Skeletal muscle satellite cell (primary cell): ENCODE data around the gene CDSN.

Experiments
- H3K27me3 ChIP-seq: 2 replicates; pipeline ENCODE4 v1.7.0; 2013; ENCODE audit warnings: low read length; ENCODE audit not compliant: control insufficient read depth, insufficient read depth
- H3K36me3 ChIP-seq: 2 replicates; pipeline ENCODE4 v1.7.0; 2013; ENCODE audit warnings: mild to moderate bottlenecking, control low read depth, low read length; ENCODE audit not compliant: insufficient read depth
- H3K4me1 ChIP-seq: 2 replicates; pipeline ENCODE4 v1.7.0; 2013; ENCODE audit warnings: low read length; ENCODE audit not compliant: control insufficient read depth, insufficient read depth
- H3K4me2 ChIP-seq: 2 replicates; pipeline ENCODE4 v1.7.0; 2013; ENCODE audit warnings: mild to moderate bottlenecking, low read length
- H3K4me3 ChIP-seq: 2 replicates; pipeline ENCODE4 v1.7.0; 2013; ENCODE audit warnings: low read length
- H3K9ac ChIP-seq: 2 replicates; pipeline ENCODE4 v1.7.0; 2013; ENCODE audit warnings: mild to moderate bottlenecking, low read depth, low read length, moderate library complexity
- H3K9me3 ChIP-seq: replicated peaks from 2 replicates; pipeline ENCODE4 v1.7.0; 2013; ENCODE audit warnings: mild to moderate bottlenecking, control low read depth, low read length

The CDSN gene

GRCh38 chr6:31113861-31114540 lies 6.2 kb downstream of the CDSN start:
- peak overlapping the region; percentile 30 for H3K4me3 ChIP-seq
- H3K27me3 ChIP-seq: peaks cover 9% of the 10 kb centered on the region
- peaks cover 23% of the 10 kb centered on the region for H3K4me1 ChIP-seq
- H3K4me2 ChIP-seq: peak overlapping the region; percentile 66
- peak overlapping the region; percentile 27 for H3K9ac ChIP-seq
- H3K36me3 ChIP-seq: no peaks in the 10 kb centered on the region
- no peaks in the 10 kb centered on the region for H3K9me3 ChIP-seq

- Histone ChIP-seq H3K4me1 (peaks cover 23% of the 10 kb centered on the region), H3K4me2 (no peak within 1 kb of the TSS), H3K4me3 (no peak within 1 kb of the TSS), H3K27me3 (peaks cover 11% of the 10 kb centered on the region), H3K9ac (no peak within 1 kb of the TSS), H3K36me3 (no peaks in the 10 kb centered on the region), H3K9me3 (no peaks in the 10 kb centered on the region)
Measured at GRCh38 chr6:31112478-31112877, 7.8 kb downstream of the CDSN start, which contains the start of gene C6orf15. Gene C6orf15 (minus strand): TSS chr6:31112575. CDS start chr6:31112555, 20 bp downstream.

GRCh38 chr6:31111712-31112111 lies 8.5 kb downstream of the CDSN start:
- Histone ChIP-seq H3K36me3 (no peaks in the 10 kb centered on the region), H3K4me2 (no peak overlapping the region), H3K9me3 (no peaks in the 10 kb centered on the region), H3K4me1 (peaks cover 23% of the 10 kb centered on the region), H3K9ac (no peak overlapping the region), H3K27me3 (peaks cover 17% of the 10 kb centered on the region), H3K4me3 (no peak overlapping the region)

GRCh38 chr6:31110825-31111582 lies 9.2 kb downstream of the CDSN start:
- peaks cover 20% of the 10 kb centered on the region for H3K27me3 ChIP-seq
- H3K4me2 ChIP-seq: no peak overlapping the region
- no peaks in the 10 kb centered on the region for H3K36me3 ChIP-seq
- peaks cover 23% of the 10 kb centered on the region for H3K4me1 ChIP-seq
- no peak overlapping the region for H3K9ac ChIP-seq
- H3K4me3 ChIP-seq: no peak overlapping the region
- H3K9me3 ChIP-seq: no peaks in the 10 kb centered on the region

- no peak overlapping the region for H3K4me3 ChIP-seq
- peaks cover 20% of the 10 kb centered on the region for H3K27me3 ChIP-seq
- no peak overlapping the region for H3K4me2 ChIP-seq
- H3K9me3 ChIP-seq: no peaks in the 10 kb centered on the region
- no peaks in the 10 kb centered on the region for H3K36me3 ChIP-seq
- H3K9ac ChIP-seq: no peak overlapping the region
- no peaks in the 10 kb centered on the region for H3K4me1 ChIP-seq
Measured at GRCh38 chr6:31107052-31107451, 13.2 kb downstream of the CDSN start.

GRCh38 chr6:31103136-31103535 lies 17.1 kb downstream of the CDSN start:
- H3K4me3 ChIP-seq: no peak overlapping the region
- H3K4me1 ChIP-seq: no peaks in the 10 kb centered on the region
- H3K9me3 ChIP-seq: no peaks in the 10 kb centered on the region
- no peaks in the 10 kb centered on the region for H3K36me3 ChIP-seq
- H3K27me3 ChIP-seq: peaks cover 11% of the 10 kb centered on the region
- no peak overlapping the region for H3K9ac ChIP-seq
- H3K4me2 ChIP-seq: no peak overlapping the region

GRCh38 chr6:31098449-31098938 lies 21.8 kb downstream of the CDSN start:
- Histone ChIP-seq H3K4me2 (no peak overlapping the region), H3K36me3 (no peaks in the 10 kb centered on the region), H3K4me3 (no peak overlapping the region), H3K9me3 (no peaks in the 10 kb centered on the region), H3K4me1 (peaks cover 11% of the 10 kb centered on the region), H3K27me3 (no peaks in the 10 kb centered on the region), H3K9ac (no peak overlapping the region)

GRCh38 chr6:31096656-31097055 lies 23.6 kb downstream of the CDSN start:
- Histone ChIP-seq H3K9me3 (no peaks in the 10 kb centered on the region), H3K4me2 (no peak overlapping the region), H3K4me3 (no peak overlapping the region), H3K9ac (no peak overlapping the region), H3K27me3 (no peaks in the 10 kb centered on the region), H3K36me3 (no peaks in the 10 kb centered on the region), H3K4me1 (peaks cover 11% of the 10 kb centered on the region)

GRCh38 chr6:31096215-31096614 lies 24.0 kb downstream of the CDSN start:
- Histone ChIP-seq H3K4me3 (no peak overlapping the region), H3K4me2 (no peak overlapping the region), H3K9ac (no peak overlapping the region), H3K9me3 (no peaks in the 10 kb centered on the region), H3K27me3 (no peaks in the 10 kb centered on the region), H3K4me1 (peaks cover 11% of the 10 kb centered on the region), H3K36me3 (no peaks in the 10 kb centered on the region)

- H3K4me2 ChIP-seq: no peak overlapping the region
- peaks cover 11% of the 10 kb centered on the region for H3K4me1 ChIP-seq
- no peaks in the 10 kb centered on the region for H3K36me3 ChIP-seq
- no peak overlapping the region for H3K9ac ChIP-seq
- H3K4me3 ChIP-seq: no peak overlapping the region
- no peaks in the 10 kb centered on the region for H3K27me3 ChIP-seq
- no peaks in the 10 kb centered on the region for H3K9me3 ChIP-seq
Measured at GRCh38 chr6:31094389-31094881, 25.8 kb downstream of the CDSN start.

GRCh38 chr6:31092769-31093505 lies 27.3 kb downstream of the CDSN start:
- Histone ChIP-seq H3K27me3 (no peaks in the 10 kb centered on the region), H3K9ac (no peak overlapping the region), H3K9me3 (no peaks in the 10 kb centered on the region), H3K4me2 (no peak overlapping the region), H3K36me3 (no peaks in the 10 kb centered on the region), H3K4me1 (peaks cover 11% of the 10 kb centered on the region), H3K4me3 (no peak overlapping the region)
